IPS-NIHi7 (cell line): ENCODE data around the gene KPNA4.
"Not testable (repeated sequence)": the region's sequence is repeated elsewhere in the genome, so short reads cannot be mapped to it uniquely, and the experiment has no call there.

Source experiments
- DNase-seq: peaks from one replicate; pipeline ENCODE4 v3.0.0; 2012; ENCODE audit warnings: mixed read lengths; ENCODE audit errors: extremely low spot score

KPNA4 gene

GRCh38 chr3:160565442-160566403 lies at the start of gene KPNA4:
KPNA4 (minus strand) TSS chr3:160565571; CDS start chr3:160565282, 289 bp downstream.
- peak; percentile 98 for DNase-seq

GRCh38 chr3:160613661-160614060 lies 48.3 kb upstream of the KPNA4 start:
- no peak for DNase-seq

- no peak for DNase-seq
Measured at GRCh38 chr3:160612386-160613075, 47.2 kb upstream of the KPNA4 start.

- no peak for DNase-seq
Measured at GRCh38 chr3:160611141-160611540, 45.8 kb upstream of the KPNA4 start.

GRCh38 chr3:160608870-160609269 lies 43.5 kb upstream of the KPNA4 start:
- DNase-seq, result no peak

- DNase-seq, result no peak
Measured at GRCh38 chr3:160607826-160608225, 42.5 kb upstream of the KPNA4 start.

- DNase-seq, result no peak
Measured at GRCh38 chr3:160605315-160605714, 39.9 kb upstream of the KPNA4 start.

- DNase-seq, result not testable (repeated sequence)
Measured at GRCh38 chr3:160603845-160604244, 38.5 kb upstream of the KPNA4 start.

GRCh38 chr3:160602259-160602658 lies 36.9 kb upstream of the KPNA4 start:
- no peak for DNase-seq

GRCh38 chr3:160601288-160601687 lies 35.9 kb upstream of the KPNA4 start:
- DNase-seq, result no peak

GRCh38 chr3:160598865-160599264 lies 33.5 kb upstream of the KPNA4 start:
- no peak for DNase-seq

- no peak for DNase-seq
Measured at GRCh38 chr3:160588023-160588422, 22.7 kb upstream of the KPNA4 start.

GRCh38 chr3:160587105-160587504 lies 21.7 kb upstream of the KPNA4 start:
- no peak for DNase-seq

GRCh38 chr3:160586679-160587078 lies 21.3 kb upstream of the KPNA4 start:
- no peak for DNase-seq

- DNase-seq, result no peak
Measured at GRCh38 chr3:160583451-160583850, 18.1 kb upstream of the KPNA4 start.

- no peak for DNase-seq
Measured at GRCh38 chr3:160580938-160581337, 15.6 kb upstream of the KPNA4 start.

- peak; percentile 26 for DNase-seq
Measured at GRCh38 chr3:160577556-160578195, 12.3 kb upstream of the KPNA4 start.

- no peak for DNase-seq
Measured at GRCh38 chr3:160577093-160577492, 11.7 kb upstream of the KPNA4 start.

- no peak for DNase-seq
Measured at GRCh38 chr3:160576621-160577020, 11.2 kb upstream of the KPNA4 start.

GRCh38 chr3:160575589-160575988 lies 10.2 kb upstream of the KPNA4 start:
- DNase-seq, result no peak

- DNase-seq, result no peak
Measured at GRCh38 chr3:160574636-160575035, 9.3 kb upstream of the KPNA4 start.

GRCh38 chr3:160573955-160574525 lies 8.7 kb upstream of the KPNA4 start:
- DNase-seq, result not testable (repeated sequence)
